ENCODE data around the gene RBM33. TPM values are rescaled to one million over a fixed set of nuclear protein-coding genes. Genes with fewer than 3 reads are reported as not detected.

The RBM33 gene
- total and polyA plus RNA-seq, 2 experiments from 2014 or later, result 10.5 to 36.0 TPM

- no peaks in the 10 kb centered on the region for H3K27me3 ChIP-seq (replicated peaks; ENCODE audit: insufficient read depth)
- H3K27ac ChIP-seq, result no peak overlapping the region
- 59% methylated on average over 2 of the region's 2 CpGs for WGBS, 2 experiments (ENCODE audit: low coverage in 1 of 2, low lambda C conversion rate in 2 of 2, missing lambda C conversion rate in 2 of 2)
- H4K20me1 ChIP-seq (ENCODE audit: insufficient read depth), result peaks cover 17% of the 10 kb centered on the region; the same call in 1 of the 2 replicates
- H3K4me2 ChIP-seq (ENCODE audit: unreplicated experiment), result no peak overlapping the region
- no peak overlapping the region for H3K9ac ChIP-seq
- in situ Hi-C loops (cut with MboI), result no loop called here
- 0 out of 2 replicates have a peak, but pooled peaks cover 4% of the 10 kb centered on the region for H3K4me1 ChIP-seq (ENCODE audit: insufficient read depth)
- no peaks in the 10 kb centered on the region for H3K9me2 ChIP-seq (ENCODE audit: insufficient read depth)
- TF ChIP-seq EZH2phosphoT487 (IDR thresholded peaks at IDR 0.05; ENCODE audit: insufficient read depth, low read depth) (no peak), EZH2 (IDR thresholded peaks at IDR 0.05; ENCODE audit: insufficient read depth, poor library complexity, severe bottlenecking) (no peak)
- peaks cover 90% of the 10 kb centered on the region for H3K79me2 ChIP-seq (ENCODE audit: insufficient read depth)
- no peak overlapping the region for H3K4me3 ChIP-seq
- no peaks in the 10 kb centered on the region for H3F3A ChIP-seq (ENCODE audit: insufficient read depth)
- no peak overlapping the region for H2AFZ ChIP-seq
- DNase-seq, result no peak
- no peaks in the 10 kb centered on the region for H3K9me3 ChIP-seq (ENCODE audit: low read depth)
- peaks cover 52% of the 10 kb centered on the region for H3K36me3 ChIP-seq (ENCODE audit: low read depth)
These were observed 101.7 kb downstream of the RBM33 start for GRCh38 chr7:155746188-155746587.

- TF ChIP-seq EZH2 (IDR thresholded peaks at IDR 0.05; ENCODE audit: insufficient read depth, poor library complexity, severe bottlenecking) (no peak), EZH2phosphoT487 (IDR thresholded peaks at IDR 0.05; ENCODE audit: insufficient read depth, low read depth) (no peak)
- H3K79me2 ChIP-seq (ENCODE audit: insufficient read depth), result peaks cover 96% of the 10 kb centered on the region
- no peak for DNase-seq
- 0 out of 2 replicates have a peak, but pooled peaks cover 6% of the 10 kb centered on the region for H3K4me1 ChIP-seq (ENCODE audit: insufficient read depth)
- no peak overlapping the region for H3K4me2 ChIP-seq (ENCODE audit: unreplicated experiment)
- H3K9ac ChIP-seq, result no peak overlapping the region
- 96 to 100% methylated on average over 1 of the region's 1 CpG for WGBS, 2 experiments (ENCODE audit: low coverage in 1 of 2, low lambda C conversion rate in 2 of 2, missing lambda C conversion rate in 2 of 2)
- no peaks in the 10 kb centered on the region for H3K9me2 ChIP-seq (ENCODE audit: insufficient read depth)
- H3K36me3 ChIP-seq (ENCODE audit: low read depth), result peaks cover 42% of the 10 kb centered on the region
- no peak overlapping the region for H3K27ac ChIP-seq
- H3K4me3 ChIP-seq, result no peak overlapping the region
- no peaks in the 10 kb centered on the region for H3F3A ChIP-seq (ENCODE audit: insufficient read depth)
- no peak overlapping the region for H2AFZ ChIP-seq
- peaks cover 17% of the 10 kb centered on the region; the same call in 1 of the 2 replicates for H4K20me1 ChIP-seq (ENCODE audit: insufficient read depth)
- in situ Hi-C loops (cut with MboI), result no loop called here
- H3K9me3 ChIP-seq (ENCODE audit: low read depth), result no peaks in the 10 kb centered on the region
- H3K27me3 ChIP-seq (replicated peaks; ENCODE audit: insufficient read depth), result no peaks in the 10 kb centered on the region
These were observed 102.7 kb downstream of the RBM33 start for GRCh38 chr7:155747209-155747608.

- Histone ChIP-seq H3K4me2 (ENCODE audit: unreplicated experiment) (no peak overlapping the region), H3F3A (ENCODE audit: insufficient read depth) (no peaks in the 10 kb centered on the region), H3K79me2 (ENCODE audit: insufficient read depth) (peaks cover 99% of the 10 kb centered on the region), H3K4me3 (no peak overlapping the region), H3K27ac (no peak overlapping the region), H3K27me3 (replicated peaks; ENCODE audit: insufficient read depth) (no peaks in the 10 kb centered on the region), H3K9me3 (ENCODE audit: low read depth) (no peaks in the 10 kb centered on the region), H3K9ac (no peak overlapping the region), H3K9me2 (ENCODE audit: insufficient read depth) (no peaks in the 10 kb centered on the region), H4K20me1 (ENCODE audit: insufficient read depth) (peaks cover 19% of the 10 kb centered on the region; the same call in 1 of the 2 replicates), H3K36me3 (ENCODE audit: low read depth) (peaks cover 26% of the 10 kb centered on the region), H3K4me1 (ENCODE audit: insufficient read depth) (0 out of 2 replicates have a peak, but pooled peaks cover 6% of the 10 kb centered on the region), H2AFZ (no peak overlapping the region)
- WGBS, 2 experiments (ENCODE audit: low coverage in 1 of 2, low lambda C conversion rate in 2 of 2, missing lambda C conversion rate in 2 of 2), result 100% methylated on average over 3 of the region's 3 CpGs
- TF ChIP-seq EZH2 (IDR thresholded peaks at IDR 0.05; ENCODE audit: insufficient read depth, poor library complexity, severe bottlenecking), result no peak
- no peak for TF ChIP-seq EZH2phosphoT487 (IDR thresholded peaks at IDR 0.05; ENCODE audit: insufficient read depth, low read depth)
- in situ Hi-C loops (cut with MboI), result no loop called here
- no peak for DNase-seq
These were observed 105.1 kb downstream of the RBM33 start for GRCh38 chr7:155749578-155749977.

GRCh38 chr7:155750255-155751125 lies 106.0 kb downstream of the RBM33 start:
- H3K9me2 ChIP-seq (ENCODE audit: insufficient read depth), result no peaks in the 10 kb centered on the region
- 77 to 80% methylated on average over 5 of the region's 5 CpGs for WGBS, 2 experiments (ENCODE audit: low coverage in 1 of 2, low lambda C conversion rate in 2 of 2, missing lambda C conversion rate in 2 of 2)
- 0 out of 2 replicates have a peak, but pooled peaks cover 6% of the 10 kb centered on the region for H3K4me1 ChIP-seq (ENCODE audit: insufficient read depth)
- no peak overlapping the region for H3K4me3 ChIP-seq
- H3F3A ChIP-seq (ENCODE audit: insufficient read depth), result no peaks in the 10 kb centered on the region
- H3K27me3 ChIP-seq (replicated peaks; ENCODE audit: insufficient read depth), result no peaks in the 10 kb centered on the region
- no peak overlapping the region for H3K9ac ChIP-seq
- no peak overlapping the region for H3K4me2 ChIP-seq (ENCODE audit: unreplicated experiment)
- H3K79me2 ChIP-seq (ENCODE audit: insufficient read depth), result peaks cover 100% of the 10 kb centered on the region
- TF ChIP-seq EZH2 (IDR thresholded peaks at IDR 0.05; ENCODE audit: insufficient read depth, poor library complexity, severe bottlenecking) (no peak), EZH2phosphoT487 (IDR thresholded peaks at IDR 0.05; ENCODE audit: insufficient read depth, low read depth) (no peak)
- H2AFZ ChIP-seq, result no peak overlapping the region
- DNase-seq, result no peak
- H3K36me3 ChIP-seq (ENCODE audit: low read depth), result peaks cover 17% of the 10 kb centered on the region; the same call in 1 of the 2 replicates
- no peak overlapping the region for H3K27ac ChIP-seq
- H4K20me1 ChIP-seq (ENCODE audit: insufficient read depth), result peaks cover 21% of the 10 kb centered on the region; the same call in 1 of the 2 replicates
- no peaks in the 10 kb centered on the region for H3K9me3 ChIP-seq (ENCODE audit: low read depth)
- in situ Hi-C loops (cut with MboI), result loop anchor here (25.0 kb wide), 1 partner anchor 838 kb away; no protein-coding TSS in a partner anchor
